SJSA1 (cell line): ENCODE data around the gene OR13C3. TPM values are rescaled to one million over a fixed set of nuclear protein-coding genes. Genes with fewer than 3 reads are reported as not detected.
"Not testable (repeated sequence)": the region's sequence is repeated elsewhere in the genome, so short reads cannot be mapped to it uniquely, and the experiment has no call there.

Experiments
- DNase-seq, 2 experiments: peaks; one replicate each; pipeline ENCODE4 v3.0.0-alpha.2; 2015 to 2020; ENCODE audit warnings: low spot score in 2 of 2, low read depth in 1 of 2
- H3K27ac ChIP-seq: fragments of 250-450 bp; sonication (Bioruptor Pico); 2 replicates; pipeline ENCODE4 v1.5.1; 2020; ENCODE audit warnings: mild to moderate bottlenecking, moderate library complexity
- H3K27me3 ChIP-seq: fragments of 250-450 bp; sonication (Bioruptor Pico); replicated peaks from 2 replicates; pipeline ENCODE4 v1.5.1; 2020; ENCODE audit warnings: mild to moderate bottlenecking, moderate library complexity
- H3K36me3 ChIP-seq: fragments of 250-450 bp; sonication (Bioruptor Pico); 2 replicates; pipeline ENCODE4 v1.5.1; 2020; ENCODE audit warnings: mild to moderate bottlenecking
- H3K4me1 ChIP-seq: fragments of 250-450 bp; sonication (Bioruptor Pico); replicated peaks from 2 replicates; pipeline ENCODE4 v1.6.1; 2021; ENCODE audit warnings: mild to moderate bottlenecking
- H3K4me3 ChIP-seq: fragments of 250-450 bp; sonication (Bioruptor Pico); 2 replicates; pipeline ENCODE4 v1.5.1; 2020; ENCODE audit warnings: mild to moderate bottlenecking
- H3K9me3 ChIP-seq: fragments of 250-450 bp; sonication (Bioruptor Pico); replicated peaks from 2 replicates; pipeline ENCODE4 v1.5.1; 2020; ENCODE audit warnings: mild to moderate bottlenecking
- total RNA-seq: library from RNA; depleted of rRNA; stranded (reverse); fragments of >200 nt; shearing (Covaris generic); gene quantifications from 2 replicates; pipeline ENCODE4 v1.2.3, GENCODE V29; 2014; rRNA removed

The OR13C3 gene
- total RNA-seq: not detected in 2 replicates

DNA sequence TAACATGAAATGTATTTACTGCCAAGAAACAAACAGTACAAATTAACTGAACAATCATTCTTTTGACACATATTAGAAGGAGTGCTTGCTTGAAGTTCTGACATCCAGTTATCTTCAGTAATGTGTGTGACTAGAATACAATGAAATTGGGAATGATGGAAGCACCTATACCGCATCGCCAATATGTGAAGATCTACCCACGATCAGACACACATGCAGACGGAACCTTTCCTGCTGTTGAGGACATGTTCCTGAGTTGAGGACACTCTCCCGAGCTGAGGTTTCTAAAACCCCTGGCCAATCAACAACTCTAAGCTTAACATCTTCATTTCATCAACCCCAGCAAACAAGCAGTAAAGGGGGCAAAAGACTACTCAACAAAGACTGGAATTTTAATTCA lies at the start of gene OR13C3:
OR13C3 (minus strand) TSS at position 101 of the 400 bp plus-strand sequence. CDS start 133 bp downstream, outside the sequence.
- no peak for DNase-seq
- Histone ChIP-seq H3K27ac (no peak within 1 kb of the TSS), H3K27me3 (0 out of 2 replicates have a peak, but pooled peaks cover 2% of the 10 kb centered on the region), H3K36me3 (no peaks in the 10 kb centered on the region), H3K9me3 (no peaks in the 10 kb centered on the region), H3K4me3 (no peak within 1 kb of the TSS), H3K4me1 (no peaks in the 10 kb centered on the region)

DNA sequence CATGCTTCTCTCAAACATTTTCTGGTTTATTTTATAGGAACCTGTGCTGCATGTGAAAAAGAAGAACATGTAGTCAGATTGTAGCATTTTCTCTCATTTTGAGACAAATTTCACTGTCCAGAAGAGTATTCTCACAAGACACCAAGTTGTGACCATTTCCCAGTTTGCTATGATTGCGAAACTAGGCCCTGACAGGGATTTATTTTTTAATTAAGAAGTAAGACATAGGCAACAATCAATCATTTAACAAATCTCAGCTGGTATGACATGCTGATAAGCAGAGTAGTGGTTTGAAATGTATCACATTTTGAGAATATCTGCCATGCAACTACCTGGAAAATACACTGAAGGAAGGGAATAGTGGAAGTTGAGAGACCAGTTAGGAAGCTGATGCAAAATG lies 43.9 kb upstream of the OR13C3 start:
- H3K4me3 ChIP-seq: no peak overlapping the region
- no peak overlapping the region for H3K27ac ChIP-seq

DNA sequence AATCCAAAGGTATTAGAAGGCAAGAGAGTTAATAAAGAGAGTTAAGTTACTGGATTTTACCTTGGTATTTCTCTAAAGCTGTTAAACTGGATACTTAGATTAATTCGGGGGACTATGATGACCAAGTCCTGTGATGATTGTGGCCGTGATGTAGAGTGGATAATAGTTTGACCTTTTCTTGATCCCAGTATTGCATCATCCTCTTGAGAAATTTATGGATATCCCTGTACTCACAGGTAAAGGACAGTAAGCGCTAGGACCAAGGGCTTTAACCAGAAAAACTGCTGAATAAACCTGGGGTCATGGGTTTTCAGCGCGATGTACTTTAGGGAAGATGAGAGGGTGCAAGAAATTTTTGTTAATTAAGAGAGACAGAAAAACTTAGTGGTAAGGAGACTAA lies 40.6 kb upstream of the OR13C3 start:
- DNase-seq: no peak
- no peaks in the 10 kb centered on the region for H3K4me1 ChIP-seq
- H3K27me3 ChIP-seq: no peaks in the 10 kb centered on the region
- H3K9me3 ChIP-seq: no peaks in the 10 kb centered on the region
- H3K36me3 ChIP-seq: no peaks in the 10 kb centered on the region
- no peak overlapping the region for H3K4me3 ChIP-seq
- no peak overlapping the region for H3K27ac ChIP-seq

More for the DNA sequence above, 43.9 kb upstream of the OR13C3 start:
- no peaks in the 10 kb centered on the region for H3K9me3 ChIP-seq
- H3K4me1 ChIP-seq: no peaks in the 10 kb centered on the region
- DNase-seq: no peak
- no peaks in the 10 kb centered on the region for H3K36me3 ChIP-seq
- no peaks in the 10 kb centered on the region for H3K27me3 ChIP-seq

DNA sequence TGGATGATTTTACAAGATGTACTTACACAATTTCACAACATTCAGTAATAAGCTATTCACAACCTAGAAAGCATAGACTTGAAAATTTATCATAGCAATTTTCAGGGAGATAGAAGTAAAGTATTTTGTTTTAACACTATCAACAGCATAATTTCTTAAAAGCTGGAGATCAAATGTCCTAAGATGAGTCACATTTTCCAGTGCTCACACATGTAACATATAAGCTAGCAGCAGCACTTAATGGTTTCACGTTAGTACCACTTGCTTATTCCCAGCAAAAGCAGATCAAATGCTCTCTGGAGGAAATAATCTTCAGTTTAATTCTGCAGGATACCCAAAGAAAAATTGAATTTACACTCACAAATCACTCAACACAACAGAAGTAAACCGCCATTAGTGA lies 38.8 kb upstream of the OR13C3 start:
- no peak for DNase-seq
- no peak overlapping the region for H3K4me3 ChIP-seq
- H3K27ac ChIP-seq: no peak overlapping the region
- no peaks in the 10 kb centered on the region for H3K36me3 ChIP-seq
- no peaks in the 10 kb centered on the region for H3K27me3 ChIP-seq
- peaks cover 3% of the 10 kb centered on the region; the same call in 1 of the 2 replicates for H3K9me3 ChIP-seq
- H3K4me1 ChIP-seq: no peaks in the 10 kb centered on the region

DNA sequence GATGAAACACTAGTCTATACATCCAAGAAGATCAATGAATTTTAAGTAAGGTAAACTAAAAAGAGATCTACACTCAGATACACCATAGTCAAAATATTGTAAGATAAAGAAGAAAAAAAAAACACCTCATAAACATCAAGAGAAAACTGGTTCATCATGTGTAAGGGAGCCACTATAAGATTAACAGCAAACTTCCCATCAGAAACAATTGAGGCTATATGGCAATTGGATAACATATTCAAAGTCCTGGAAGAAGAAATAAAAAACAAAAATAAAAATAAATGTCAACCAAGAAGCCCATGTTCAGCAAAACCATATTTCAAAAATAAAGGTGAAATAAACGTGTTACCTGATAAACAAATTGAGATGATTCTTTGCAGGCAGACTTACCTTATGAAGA lies 36.0 kb upstream of the OR13C3 start:
- Histone ChIP-seq H3K9me3 (peaks cover 3% of the 10 kb centered on the region; the same call in 1 of the 2 replicates), H3K36me3 (no peaks in the 10 kb centered on the region), H3K4me3 (no peak overlapping the region), H3K27ac (no peak overlapping the region), H3K27me3 (no peaks in the 10 kb centered on the region), H3K4me1 (no peaks in the 10 kb centered on the region)
- no peak for DNase-seq

DNA sequence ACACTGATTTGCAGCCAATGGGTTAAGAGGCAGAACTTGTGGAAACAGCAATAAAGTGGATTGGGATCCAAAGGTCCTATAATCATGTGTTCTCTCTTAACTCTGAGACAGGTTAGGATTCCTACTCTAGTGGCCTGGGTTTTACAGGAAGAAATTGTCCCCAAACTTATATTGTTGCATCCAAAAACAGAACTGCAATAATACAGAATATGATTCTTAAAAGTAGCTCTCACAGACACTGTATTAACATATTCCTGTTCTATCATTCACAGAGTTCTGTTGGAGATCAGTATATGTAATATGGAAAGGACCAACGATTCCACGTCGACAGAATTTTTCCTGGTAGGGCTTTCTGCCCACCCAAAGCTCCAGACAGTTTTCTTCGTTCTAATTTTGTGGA lies 32.2 kb upstream of the OR13C3 start, which contains the start of gene OR13C8:
OR13C8 (plus strand) TSS at position 301 of the 400 bp plus-strand sequence; CDS start at position 301, 0 bp downstream.
- Histone ChIP-seq H3K4me1 (no peaks in the 10 kb centered on the region), H3K36me3 (no peaks in the 10 kb centered on the region), H3K27me3 (no peaks in the 10 kb centered on the region), H3K27ac (no peak within 1 kb of the TSS), H3K4me3 (no peak within 1 kb of the TSS), H3K9me3 (peaks cover 3% of the 10 kb centered on the region; the same call in 1 of the 2 replicates)
- no peak for DNase-seq

DNA sequence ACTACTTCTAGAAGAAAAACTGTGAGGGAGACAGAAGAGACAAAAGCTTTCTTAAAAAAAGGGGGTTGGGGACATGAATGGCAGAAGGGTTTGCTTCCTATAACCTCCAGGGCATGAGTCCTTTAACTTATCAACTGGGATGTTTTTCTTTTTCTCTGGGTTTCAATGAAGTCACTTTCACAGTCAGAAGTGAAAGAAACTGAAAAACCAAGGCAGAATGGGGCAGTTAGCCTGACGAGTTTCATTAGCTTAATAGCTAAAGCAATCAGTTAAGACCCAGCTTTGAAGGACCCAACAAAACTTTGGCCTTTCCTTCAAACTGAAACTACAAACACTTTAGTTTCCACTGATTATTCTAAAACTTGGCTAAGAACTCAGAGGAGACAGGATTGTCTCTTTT lies 27.7 kb upstream of the OR13C3 start:
- Histone ChIP-seq H3K4me3 (no peak overlapping the region), H3K36me3 (no peaks in the 10 kb centered on the region), H3K27me3 (no peaks in the 10 kb centered on the region), H3K4me1 (no peaks in the 10 kb centered on the region), H3K27ac (no peak overlapping the region), H3K9me3 (no peaks in the 10 kb centered on the region)
- DNase-seq: no peak

DNA sequence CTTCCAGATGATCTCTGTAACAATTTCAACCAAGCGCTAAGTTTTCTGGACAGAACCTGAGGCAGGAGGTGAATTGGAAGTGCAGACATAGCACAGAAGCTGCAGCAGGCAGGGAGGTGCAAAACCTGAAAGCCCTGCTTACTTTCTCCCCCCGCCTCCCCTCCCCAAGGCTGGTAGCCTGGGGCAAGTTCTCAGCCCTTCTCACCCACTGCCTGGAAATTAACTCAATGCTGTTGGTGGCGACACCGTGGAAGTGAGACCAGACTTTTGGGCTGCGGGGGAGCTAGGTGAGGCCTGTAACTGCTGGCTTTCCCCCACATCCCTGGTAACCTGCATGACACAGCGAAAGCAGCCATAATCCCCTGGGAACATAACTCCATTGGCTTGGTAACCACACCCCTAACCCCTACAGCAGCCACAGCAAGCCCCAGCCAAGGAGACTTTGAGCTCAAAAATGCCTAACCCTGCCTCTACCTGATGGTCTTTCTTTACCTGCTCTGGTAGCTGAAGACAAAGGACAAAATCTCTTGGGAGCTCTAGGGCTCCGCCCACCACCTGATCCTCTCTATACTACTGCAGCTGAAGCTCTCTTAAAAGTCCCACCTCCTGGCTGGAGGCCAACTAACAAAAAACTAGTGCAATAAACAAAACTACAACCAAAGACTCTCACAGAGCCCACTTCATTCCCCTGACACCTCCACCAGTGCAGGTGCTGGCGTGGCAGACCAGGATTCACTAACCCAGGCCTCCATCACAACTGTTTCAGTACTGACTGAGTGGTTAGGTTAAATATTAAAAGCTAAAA lies 20.4 kb upstream of the OR13C3 start:
- H3K36me3 ChIP-seq: no peaks in the 10 kb centered on the region
- DNase-seq: no peak
- H3K27ac ChIP-seq: no peak overlapping the region
- H3K9me3 ChIP-seq: no peaks in the 10 kb centered on the region
- no peak overlapping the region for H3K4me3 ChIP-seq
- no peaks in the 10 kb centered on the region for H3K27me3 ChIP-seq
- H3K4me1 ChIP-seq: peaks cover 7% of the 10 kb centered on the region; the same call in 1 of the 2 replicates

DNA sequence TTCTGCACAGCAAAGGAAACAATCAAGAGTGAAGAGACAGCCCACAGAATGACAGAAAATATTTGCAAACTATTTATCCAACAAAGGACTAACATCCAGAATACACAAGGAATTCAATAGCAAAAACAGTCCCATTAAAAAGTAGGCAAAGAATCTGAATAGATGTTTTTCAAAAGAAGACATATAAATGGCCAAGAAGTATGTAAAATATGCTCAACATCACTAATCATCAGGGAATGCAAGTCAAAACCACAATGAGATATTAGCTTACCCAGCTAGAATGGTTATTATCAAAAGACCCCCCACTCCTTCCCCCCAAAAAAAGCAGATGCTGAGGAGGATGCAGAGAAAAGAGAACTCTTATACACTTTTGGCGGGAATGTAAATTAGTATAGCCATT lies 18.9 kb upstream of the OR13C3 start:
- H3K4me3 ChIP-seq: no peak overlapping the region
- no peaks in the 10 kb centered on the region for H3K27me3 ChIP-seq
- no peak for DNase-seq
- H3K4me1 ChIP-seq: peaks cover 7% of the 10 kb centered on the region; the same call in 1 of the 2 replicates
- H3K9me3 ChIP-seq: no peaks in the 10 kb centered on the region
- H3K27ac ChIP-seq: no peak overlapping the region
- no peaks in the 10 kb centered on the region for H3K36me3 ChIP-seq

DNA sequence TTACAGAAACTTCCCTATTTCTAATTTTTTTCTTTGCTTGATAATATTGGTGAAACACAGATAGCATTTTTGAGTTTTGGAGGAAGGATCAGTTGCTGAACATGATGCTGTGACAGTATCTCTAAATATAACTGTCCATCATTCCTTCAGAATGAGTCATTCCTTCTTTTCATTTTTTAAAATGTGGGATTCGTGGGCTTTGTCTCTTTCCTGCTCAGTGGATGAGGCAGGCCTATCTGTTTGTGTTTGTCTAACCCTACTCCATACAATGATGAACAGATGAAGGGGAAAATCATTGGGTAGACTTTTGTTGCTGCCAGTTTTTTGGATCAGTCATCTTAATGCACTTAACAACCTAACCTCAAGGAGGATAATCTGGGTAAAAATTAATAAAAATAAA lies 16.6 kb upstream of the OR13C3 start:
- peak in 1 of 2 experiments; percentile 29 for DNase-seq
- H3K4me3 ChIP-seq: no peak overlapping the region
- H3K27ac ChIP-seq: no peak overlapping the region
- no peaks in the 10 kb centered on the region for H3K36me3 ChIP-seq
- H3K27me3 ChIP-seq: no peaks in the 10 kb centered on the region
- H3K9me3 ChIP-seq: no peaks in the 10 kb centered on the region
- peaks cover 7% of the 10 kb centered on the region; the same call in 1 of the 2 replicates for H3K4me1 ChIP-seq

DNA sequence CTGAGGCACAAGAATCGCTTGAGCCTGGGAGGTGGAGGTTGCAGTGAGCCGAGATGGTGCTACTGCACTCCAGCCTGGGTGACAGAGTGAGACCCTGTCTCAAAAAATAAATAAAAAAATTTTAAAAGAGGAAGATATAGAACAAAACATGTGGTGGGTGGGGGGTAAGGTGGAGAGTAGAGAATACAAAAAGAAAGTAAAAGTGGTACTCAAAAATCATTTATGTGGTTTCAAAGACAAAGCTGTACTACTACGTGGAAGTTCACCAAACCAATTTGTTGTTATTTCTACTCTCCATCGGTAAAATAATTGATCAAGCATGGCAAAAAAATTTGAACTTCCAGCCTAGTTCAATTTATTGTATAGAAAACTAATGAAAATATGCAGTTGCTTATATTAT lies 8.0 kb upstream of the OR13C3 start:
- Histone ChIP-seq H3K9me3 (no peaks in the 10 kb centered on the region), H3K4me3 (no peak overlapping the region), H3K4me1 (no peaks in the 10 kb centered on the region), H3K27ac (no peak overlapping the region), H3K27me3 (peaks cover 7% of the 10 kb centered on the region; the same call in 1 of the 2 replicates), H3K36me3 (no peaks in the 10 kb centered on the region)
- no peak for DNase-seq

DNA sequence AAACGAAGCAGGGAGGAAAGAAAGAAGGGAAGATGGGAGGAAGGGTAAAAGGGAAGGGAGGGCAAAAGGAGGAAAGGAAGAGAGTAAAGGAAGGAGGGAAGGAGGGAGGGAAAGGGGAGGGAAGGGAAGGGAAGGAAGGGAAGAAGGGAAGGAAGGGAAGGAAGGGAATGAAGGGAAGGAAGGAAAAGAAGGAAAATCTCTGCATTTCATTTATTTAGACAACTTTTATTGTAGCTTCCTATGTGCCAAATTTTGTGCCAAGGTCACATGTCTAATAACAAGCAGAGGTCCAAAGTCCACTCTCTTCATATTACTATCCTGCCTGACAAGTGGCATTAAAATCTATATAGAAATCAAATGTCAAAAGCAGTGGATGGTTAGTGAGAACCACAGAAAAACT lies 2.6 kb upstream of the OR13C3 start:
- Histone ChIP-seq H3K4me3 (no peak overlapping the region), H3K27me3 (0 out of 2 replicates have a peak, but pooled peaks cover 2% of the 10 kb centered on the region), H3K4me1 (no peaks in the 10 kb centered on the region), H3K36me3 (no peaks in the 10 kb centered on the region), H3K27ac (no peak overlapping the region), H3K9me3 (no peaks in the 10 kb centered on the region)
- DNase-seq: no peak

DNA sequence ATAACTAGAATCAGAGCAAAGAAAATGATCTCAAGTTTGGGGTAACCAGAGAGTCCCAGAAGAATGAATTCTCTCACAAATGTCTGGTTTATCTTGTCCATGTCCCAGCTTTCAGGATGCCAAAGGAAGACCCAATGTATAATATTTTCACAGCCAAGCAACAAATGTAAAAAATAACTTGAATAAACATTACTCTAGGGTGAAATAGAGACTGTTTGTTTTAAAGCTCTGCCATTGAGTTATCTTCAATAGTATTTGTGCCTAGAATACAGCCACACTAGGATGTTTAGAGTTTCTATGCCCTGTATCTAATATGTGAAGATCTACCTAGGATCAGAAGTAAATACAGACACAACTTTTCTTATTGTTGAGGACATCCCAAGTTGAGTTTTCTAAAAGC lies 9.5 kb downstream of the OR13C3 start, which contains the start of gene OR13C4:
OR13C4 (minus strand) TSS at position 101 of the 400 bp plus-strand sequence; CDS start at position 101, 0 bp downstream.
- H3K4me3 ChIP-seq: no peak within 1 kb of the TSS
- no peaks in the 10 kb centered on the region for H3K36me3 ChIP-seq

DNA sequence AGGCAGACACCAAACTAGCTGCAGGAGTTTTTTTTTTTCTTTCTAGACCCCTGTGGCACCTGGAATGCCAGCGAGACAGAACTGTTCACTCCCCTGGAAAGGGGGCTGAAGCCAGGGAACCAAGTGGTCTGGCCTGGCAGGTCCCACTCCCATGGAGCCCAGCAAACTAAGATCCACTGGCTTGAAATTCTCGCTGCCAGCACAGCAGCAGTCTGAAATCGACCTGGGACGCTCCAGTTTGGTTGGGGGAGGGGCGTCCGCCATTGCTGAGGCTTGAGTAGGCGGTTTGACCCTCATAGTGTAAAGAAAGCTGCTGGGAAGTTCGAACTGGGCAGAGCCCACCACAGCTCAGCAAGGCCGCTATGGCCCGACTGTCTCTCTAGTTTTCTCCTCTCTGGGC lies 16.4 kb downstream of the OR13C3 start:
- H3K27ac ChIP-seq, H3K27me3 ChIP-seq, H3K36me3 ChIP-seq, H3K4me3 ChIP-seq, H3K4me1 ChIP-seq, H3K9me3 ChIP-seq, DNase-seq: not testable (repeated sequence)

More for the DNA sequence above, 9.5 kb downstream of the OR13C3 start, which contains the start of gene OR13C4:
- no peaks in the 10 kb centered on the region; the same call in 1 of the 2 replicates for H3K27me3 ChIP-seq
- H3K27ac ChIP-seq: no peak within 1 kb of the TSS
- H3K4me1 ChIP-seq: no peaks in the 10 kb centered on the region
- DNase-seq: no peak
- no peaks in the 10 kb centered on the region for H3K9me3 ChIP-seq
